Neural cell (in vitro differentiated cells): ENCODE results near the gene GNAS-AS1. TPM values are rescaled to one million over a fixed set of nuclear protein-coding genes. Genes with fewer than 3 reads are reported as not detected.

Source experiments
- H2AFZ ChIP-seq: fragments of 200-600, 300-800 bp; sonication (generic), shearing (Covaris generic); 2 replicates; pipeline ENCODE4 v1.6.0; 2014; ENCODE audit warnings: low read depth, mild to moderate bottlenecking, antibody characterized with exemption, low read length, moderate library complexity
- H3F3A ChIP-seq: fragments of 200-600 bp; shearing (Covaris generic); 2 replicates; pipeline ENCODE4 v1.6.1; 2016; ENCODE audit warnings: mild to moderate bottlenecking, moderate library complexity, mixed read lengths, antibody characterized with exemption, low read length; ENCODE audit not compliant: insufficient read depth, poor library complexity, severe bottlenecking
- H3K27ac ChIP-seq: fragments of 200-600, 300-800 bp; sonication (generic), shearing (Covaris generic); 2 replicates; pipeline ENCODE4 v1.5.1; 2014; ENCODE audit warnings: mild to moderate bottlenecking, low read length, moderate library complexity
- H3K27me3 ChIP-seq: fragments of 300-800, 200-600 bp; sonication (generic), shearing (Covaris generic); 2 replicates; pipeline ENCODE4 v1.6.0; 2014; ENCODE audit warnings: mild to moderate bottlenecking, low read depth, low read length, moderate library complexity; ENCODE audit not compliant: insufficient read depth
- H3K36me3 ChIP-seq: fragments of 300-800, 200-600 bp; sonication (generic), shearing (Covaris generic); 2 replicates; pipeline ENCODE4 v1.5.1; 2014; ENCODE audit warnings: mild to moderate bottlenecking, antibody characterized with exemption, low read length, moderate library complexity; ENCODE audit not compliant: insufficient read depth
- H3K4me2 ChIP-seq: fragments of 300-800, 200-600 bp; sonication (generic), shearing (Covaris generic); 2 replicates; pipeline ENCODE4 v1.6.0; 2014; ENCODE audit warnings: mild to moderate bottlenecking, low read length
- H3K4me3 ChIP-seq: fragments of 300-800, 200-600 bp; sonication (generic), shearing (Covaris generic); 2 replicates; pipeline ENCODE4 v1.5.1; 2014; ENCODE audit warnings: mild to moderate bottlenecking, low read length, moderate library complexity
- H3K79me2 ChIP-seq: fragments of 200-600 bp; shearing (Covaris generic); replicated peaks from 2 replicates; pipeline ENCODE4 v1.6.0; 2014; ENCODE audit warnings: mild to moderate bottlenecking, low read length, moderate library complexity; ENCODE audit not compliant: insufficient read depth
- H3K9ac ChIP-seq: fragments of 300-800, 200-600 bp; sonication (generic), shearing (Covaris generic); 2 replicates; pipeline ENCODE4 v1.6.1; 2016; ENCODE audit warnings: mild to moderate bottlenecking, low read length, mixed read lengths
- H3K9me2 ChIP-seq: fragments of 200-600 bp; shearing (Covaris generic); 2 replicates; pipeline ENCODE4 v1.6.1; 2016; ENCODE audit warnings: mild to moderate bottlenecking, low read length, mixed read lengths; ENCODE audit not compliant: insufficient read depth
- H3K9me3 ChIP-seq: fragments of 200-600, 300-800 bp; sonication (generic), shearing (Covaris generic); 2 replicates; pipeline ENCODE4 v1.6.1; 2016; ENCODE audit warnings: mild to moderate bottlenecking, mixed run types, low read length, moderate library complexity, mixed read lengths
- H4K20me1 ChIP-seq: fragments of 200-600 bp; shearing (Covaris generic); 2 replicates; pipeline ENCODE4 v1.6.1; 2016; ENCODE audit warnings: mild to moderate bottlenecking, mixed run types; ENCODE audit not compliant: insufficient read depth
- EP300 ChIP-seq: fragments of 450-650 bp; conservative IDR thresholded peaks from 2 replicates; pipeline ENCODE4 v1.6.1; 2014; ENCODE audit warnings: antibody characterized with exemption, mild to moderate bottlenecking, moderate library complexity; ENCODE audit not compliant: poor library complexity, severe bottlenecking
- EZH2 ChIP-seq: fragments of 200-600, 300-800 bp; shearing (Covaris generic), sonication (generic); IDR thresholded peaks from 2 replicates; pipeline ENCODE4 v1.6.1; 2014; ENCODE audit warnings: antibody characterized with exemption, low read length, borderline replicate concordance, mild to moderate bottlenecking; ENCODE audit not compliant: insufficient read depth, poor library complexity, severe bottlenecking
- MXI1 ChIP-seq: fragments of 450-650 bp; conservative IDR thresholded peaks from 2 replicates; pipeline ENCODE4 v1.6.1; 2014; ENCODE audit warnings: antibody characterized with exemption, mild to moderate bottlenecking; ENCODE audit not compliant: poor library complexity, severe bottlenecking
- POLR2AphosphoS5 ChIP-seq: IDR thresholded peaks from 2 replicates; pipeline ENCODE4 v1.6.1; 2012
- RAD21 ChIP-seq: fragments of 450-650 bp; conservative IDR thresholded peaks from 2 replicates; pipeline ENCODE4 v1.6.1; 2014; ENCODE audit warnings: antibody characterized with exemption, mild to moderate bottlenecking, moderate library complexity
- SMC3 ChIP-seq: fragments of 450-650 bp; conservative IDR thresholded peaks from 2 replicates; pipeline ENCODE4 v1.6.1; 2014; ENCODE audit warnings: antibody characterized with exemption, mild to moderate bottlenecking, moderate library complexity; ENCODE audit not compliant: poor library complexity
- TAF1 ChIP-seq: IDR thresholded peaks from 2 replicates; pipeline ENCODE4 v1.6.1; 2012; ENCODE audit warnings: low read depth
- polyA plus RNA-seq: library from polyadenylated mRNA; depleted of rRNA; stranded (reverse); fragments of >200 nt; gene quantifications from 2 replicates; pipeline ENCODE4 v1.2.3, GENCODE V29; 2014
- TF ChIP-seq, protein P1 (sequence below): IDR thresholded peaks from 2 replicates; pipeline ENCODE4 v1.6.1; 2012; ENCODE audit warnings: borderline replicate concordance
- TF ChIP-seq, protein P2 (sequence below): fragments of 450-650 bp; IDR thresholded peaks from 2 replicates; pipeline ENCODE4 v1.5.1; 2014; ENCODE audit warnings: antibody characterized with exemption, mild to moderate bottlenecking, moderate library complexity; ENCODE audit not compliant: poor library complexity, severe bottlenecking

The GNAS-AS1 gene
- polyA plus RNA-seq, 1 donor from 2014 or later, result not detected

DNA sequence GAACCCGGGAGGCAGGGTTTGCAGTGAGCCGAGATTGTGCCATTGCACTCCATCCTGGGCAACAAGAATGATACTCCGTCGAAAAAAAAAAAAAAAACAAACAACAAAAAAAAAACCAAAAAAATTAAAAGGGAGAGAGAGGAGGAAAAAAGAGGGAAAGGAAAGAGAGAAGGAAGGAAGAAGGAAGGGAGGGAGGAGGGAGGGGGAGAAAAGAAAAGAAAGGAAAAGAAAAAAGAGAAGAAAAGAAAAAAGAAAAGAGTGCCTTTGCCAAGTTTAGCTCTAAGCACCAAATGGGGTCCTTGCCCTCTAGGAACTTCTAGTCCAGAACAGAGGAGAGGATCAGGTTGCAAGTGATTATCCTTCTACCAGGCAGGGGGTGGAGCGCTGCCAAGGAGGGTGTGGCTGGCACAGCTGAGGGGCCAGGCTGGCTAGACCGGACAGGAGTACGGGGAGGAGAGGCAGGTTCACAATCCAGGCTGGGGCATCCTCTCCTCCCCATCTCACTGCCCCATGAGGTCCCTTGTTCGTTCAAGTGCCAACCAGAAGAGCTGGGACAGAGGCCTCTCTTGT, 20.9 kb upstream of the GNAS-AS1 start:
- Histone ChIP-seq H3K79me2 (no peaks in the 10 kb centered on the region), H3K27me3 (no peaks in the 10 kb centered on the region), H3K9me3 (no peaks in the 10 kb centered on the region), H3K27ac (no peak overlapping the region), H3K36me3 (no peaks in the 10 kb centered on the region), H3K9ac (no peak overlapping the region), H3K9me2 (no peaks in the 10 kb centered on the region), H3K4me2 (no peak overlapping the region), H2AFZ (no peak overlapping the region), H3K4me3 (no peak overlapping the region), H4K20me1 (no peaks in the 10 kb centered on the region), H3F3A (peaks cover 1% of the 10 kb centered on the region)
- TF ChIP-seq, protein P1, sequence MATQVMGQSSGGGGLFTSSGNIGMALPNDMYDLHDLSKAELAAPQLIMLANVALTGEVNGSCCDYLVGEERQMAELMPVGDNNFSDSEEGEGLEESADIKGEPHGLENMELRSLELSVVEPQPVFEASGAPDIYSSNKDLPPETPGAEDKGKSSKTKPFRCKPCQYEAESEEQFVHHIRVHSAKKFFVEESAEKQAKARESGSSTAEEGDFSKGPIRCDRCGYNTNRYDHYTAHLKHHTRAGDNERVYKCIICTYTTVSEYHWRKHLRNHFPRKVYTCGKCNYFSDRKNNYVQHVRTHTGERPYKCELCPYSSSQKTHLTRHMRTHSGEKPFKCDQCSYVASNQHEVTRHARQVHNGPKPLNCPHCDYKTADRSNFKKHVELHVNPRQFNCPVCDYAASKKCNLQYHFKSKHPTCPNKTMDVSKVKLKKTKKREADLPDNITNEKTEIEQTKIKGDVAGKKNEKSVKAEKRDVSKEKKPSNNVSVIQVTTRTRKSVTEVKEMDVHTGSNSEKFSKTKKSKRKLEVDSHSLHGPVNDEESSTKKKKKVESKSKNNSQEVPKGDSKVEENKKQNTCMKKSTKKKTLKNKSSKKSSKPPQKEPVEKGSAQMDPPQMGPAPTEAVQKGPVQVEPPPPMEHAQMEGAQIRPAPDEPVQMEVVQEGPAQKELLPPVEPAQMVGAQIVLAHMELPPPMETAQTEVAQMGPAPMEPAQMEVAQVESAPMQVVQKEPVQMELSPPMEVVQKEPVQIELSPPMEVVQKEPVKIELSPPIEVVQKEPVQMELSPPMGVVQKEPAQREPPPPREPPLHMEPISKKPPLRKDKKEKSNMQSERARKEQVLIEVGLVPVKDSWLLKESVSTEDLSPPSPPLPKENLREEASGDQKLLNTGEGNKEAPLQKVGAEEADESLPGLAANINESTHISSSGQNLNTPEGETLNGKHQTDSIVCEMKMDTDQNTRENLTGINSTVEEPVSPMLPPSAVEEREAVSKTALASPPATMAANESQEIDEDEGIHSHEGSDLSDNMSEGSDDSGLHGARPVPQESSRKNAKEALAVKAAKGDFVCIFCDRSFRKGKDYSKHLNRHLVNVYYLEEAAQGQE, result no peak
- TF ChIP-seq TAF1, result no peak
- no peak for TF ChIP-seq RAD21
- no peak for TF ChIP-seq POLR2AphosphoS5
- TF ChIP-seq SMC3, result no peak
- TF ChIP-seq EP300, result no peak
- TF ChIP-seq EZH2, result no peak
- TF ChIP-seq, protein P2, sequence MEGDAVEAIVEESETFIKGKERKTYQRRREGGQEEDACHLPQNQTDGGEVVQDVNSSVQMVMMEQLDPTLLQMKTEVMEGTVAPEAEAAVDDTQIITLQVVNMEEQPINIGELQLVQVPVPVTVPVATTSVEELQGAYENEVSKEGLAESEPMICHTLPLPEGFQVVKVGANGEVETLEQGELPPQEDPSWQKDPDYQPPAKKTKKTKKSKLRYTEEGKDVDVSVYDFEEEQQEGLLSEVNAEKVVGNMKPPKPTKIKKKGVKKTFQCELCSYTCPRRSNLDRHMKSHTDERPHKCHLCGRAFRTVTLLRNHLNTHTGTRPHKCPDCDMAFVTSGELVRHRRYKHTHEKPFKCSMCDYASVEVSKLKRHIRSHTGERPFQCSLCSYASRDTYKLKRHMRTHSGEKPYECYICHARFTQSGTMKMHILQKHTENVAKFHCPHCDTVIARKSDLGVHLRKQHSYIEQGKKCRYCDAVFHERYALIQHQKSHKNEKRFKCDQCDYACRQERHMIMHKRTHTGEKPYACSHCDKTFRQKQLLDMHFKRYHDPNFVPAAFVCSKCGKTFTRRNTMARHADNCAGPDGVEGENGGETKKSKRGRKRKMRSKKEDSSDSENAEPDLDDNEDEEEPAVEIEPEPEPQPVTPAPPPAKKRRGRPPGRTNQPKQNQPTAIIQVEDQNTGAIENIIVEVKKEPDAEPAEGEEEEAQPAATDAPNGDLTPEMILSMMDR, result no peak
- TF ChIP-seq MXI1, result no peak

DNA sequence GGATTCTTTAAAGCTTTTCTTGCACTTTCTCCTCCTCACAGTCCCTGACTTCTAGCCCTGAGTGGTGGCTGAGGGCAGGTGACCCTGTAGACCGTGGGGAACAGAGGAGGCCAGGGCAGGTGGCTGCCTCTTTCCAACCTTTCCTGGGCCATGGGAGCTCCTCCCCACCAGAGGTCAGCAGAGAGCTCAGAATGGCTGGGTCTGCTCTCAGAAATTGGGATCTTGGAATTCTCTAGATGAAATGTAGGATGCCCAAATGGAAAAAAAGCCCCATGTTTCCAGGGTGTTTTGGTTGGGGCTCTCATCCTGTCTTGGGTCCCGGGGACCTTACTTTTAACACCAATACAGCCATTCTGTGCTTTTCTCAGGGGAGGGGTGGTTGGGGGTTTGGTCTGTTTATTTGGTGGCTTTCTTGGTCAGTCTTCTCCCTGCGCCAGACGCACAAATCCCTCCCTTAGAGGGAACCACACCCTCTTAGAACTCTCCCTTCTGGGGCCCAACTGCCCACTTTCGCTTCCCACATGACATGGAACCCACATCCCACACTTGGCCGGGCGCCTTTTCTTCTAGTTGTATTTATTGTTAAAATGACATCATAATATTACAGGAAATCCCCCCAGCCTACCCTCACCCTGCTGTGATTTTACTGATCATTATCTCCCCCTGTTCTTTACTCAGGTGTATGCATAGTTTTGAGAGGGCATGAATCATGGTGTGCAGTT, 19.8 kb upstream of the GNAS-AS1 start:
- TF ChIP-seq SMC3, result peak; percentile 99
- TF ChIP-seq RAD21, result peak; percentile 93
- TF ChIP-seq, protein P2, result peak; percentile 92
- TF ChIP-seq TAF1, result no peak
- Histone ChIP-seq H3F3A (no peaks in the 10 kb centered on the region), H3K9me3 (no peaks in the 10 kb centered on the region), H3K9ac (no peak overlapping the region), H3K79me2 (no peaks in the 10 kb centered on the region), H3K27ac (no peak overlapping the region), H2AFZ (no peak overlapping the region), H3K9me2 (no peaks in the 10 kb centered on the region), H3K36me3 (no peaks in the 10 kb centered on the region), H3K27me3 (no peaks in the 10 kb centered on the region), H3K4me2 (no peak overlapping the region), H4K20me1 (no peaks in the 10 kb centered on the region), H3K4me3 (no peak overlapping the region)
